ENCODE results near the gene GRIN2A.

GRCh38 chr16:10123141-10123540, 59.1 kb downstream of the GRIN2A start:
- TF ChIP-seq KLF16 (CRISPR knock-in tag; IDR thresholded peaks at IDR 0.05) (no peak), HBP1 (CRISPR knock-in tag; IDR thresholded peaks at IDR 0.05; ENCODE audit: low read depth) (no peak), MYC (CRISPR knock-in tag; IDR thresholded peaks at IDR 0.05; ENCODE audit: borderline replicate concordance) (no peak), CTCF (CRISPR knock-in tag; IDR thresholded peaks at IDR 0.05) (no peak), SP4 (CRISPR knock-in tag; IDR thresholded peaks at IDR 0.05) (no peak), GMEB1 (CRISPR knock-in tag; IDR thresholded peaks at IDR 0.05; ENCODE audit: borderline replicate concordance) (no peak), KLF15 (CRISPR knock-in tag; IDR thresholded peaks at IDR 0.05; ENCODE audit: borderline replicate concordance) (no peak), PBX3 (CRISPR knock-in tag; IDR thresholded peaks at IDR 0.05; ENCODE audit: borderline replicate concordance) (no peak), SP1 (IDR thresholded peaks at IDR 0.05) (no peak), SP1 (CRISPR knock-in tag; IDR thresholded peaks at IDR 0.05) (no peak), SNAI1 (CRISPR knock-in tag; IDR thresholded peaks at IDR 0.05; ENCODE audit: borderline replicate concordance) (no peak), TP53 (CRISPR knock-in tag; conservative IDR thresholded peaks at IDR 0.05) (no peak), TFE3 (CRISPR knock-in tag; IDR thresholded peaks at IDR 0.05) (no peak), TCF12 (IDR thresholded peaks at IDR 0.05) (no peak), TCF12 (CRISPR knock-in tag; IDR thresholded peaks at IDR 0.05) (no peak), JUND (CRISPR knock-in tag; IDR thresholded peaks at IDR 0.05) (no peak)

Measured in HepG2 (cell line).